ENCODE data around the gene ZDHHC1.

Gene ZDHHC1

GRCh38 chr16:67415872-67416793, at the start of gene ZDHHC1:
Gene ZDHHC1 (minus strand): TSS chr16:67416477. CDS start chr16:67407775, 8,702 bp downstream.
- peak; percentile 82 for DNase-seq (ENCODE audit: low read depth, low spot score)

- no peak for DNase-seq (ENCODE audit: low read depth, low spot score)
These were observed 48.3 kb upstream of the ZDHHC1 start for GRCh38 chr16:67464565-67464964.

GRCh38 chr16:67463691-67464090, 47.4 kb upstream of the ZDHHC1 start:
- no peak for DNase-seq (ENCODE audit: low read depth, low spot score)

- DNase-seq (ENCODE audit: low read depth, low spot score), result no peak
These were observed 46.8 kb upstream of the ZDHHC1 start for GRCh38 chr16:67463059-67463458.

GRCh38 chr16:67462279-67462655, 46.0 kb upstream of the ZDHHC1 start:
- DNase-seq (ENCODE audit: low read depth, low spot score), result no peak

GRCh38 chr16:67461600-67462278, 45.5 kb upstream of the ZDHHC1 start:
- DNase-seq (ENCODE audit: low read depth, low spot score), result no peak

- no peak for DNase-seq (ENCODE audit: low read depth, low spot score)
These were observed 44.7 kb upstream of the ZDHHC1 start for GRCh38 chr16:67460961-67461360.

GRCh38 chr16:67460168-67460567, 43.9 kb upstream of the ZDHHC1 start:
- no peak for DNase-seq (ENCODE audit: low read depth, low spot score)

- no peak for DNase-seq (ENCODE audit: low read depth, low spot score)
These were observed 43.5 kb upstream of the ZDHHC1 start for GRCh38 chr16:67459861-67460150.

GRCh38 chr16:67459066-67459860, 43.0 kb upstream of the ZDHHC1 start:
- DNase-seq (ENCODE audit: low read depth, low spot score), result peak; percentile 29

GRCh38 chr16:67458121-67458641, 41.9 kb upstream of the ZDHHC1 start:
- no peak for DNase-seq (ENCODE audit: low read depth, low spot score)

- DNase-seq (ENCODE audit: low read depth, low spot score), result no peak
These were observed 41.3 kb upstream of the ZDHHC1 start for GRCh38 chr16:67457611-67458010.

- no peak for DNase-seq (ENCODE audit: low read depth, low spot score)
These were observed 40.3 kb upstream of the ZDHHC1 start for GRCh38 chr16:67456391-67457081.

- no peak for DNase-seq (ENCODE audit: low read depth, low spot score)
These were observed 38.6 kb upstream of the ZDHHC1 start for GRCh38 chr16:67454852-67455251.

GRCh38 chr16:67454104-67454503, 37.8 kb upstream of the ZDHHC1 start:
- peak; percentile 55 for DNase-seq (ENCODE audit: low read depth, low spot score)

- no peak for DNase-seq (ENCODE audit: low read depth, low spot score)
These were observed 35.6 kb upstream of the ZDHHC1 start for GRCh38 chr16:67451704-67452435.

- DNase-seq (ENCODE audit: low read depth, low spot score), result no peak
These were observed 34.9 kb upstream of the ZDHHC1 start for GRCh38 chr16:67451061-67451703.

- DNase-seq (ENCODE audit: low read depth, low spot score), result no peak
These were observed 33.5 kb upstream of the ZDHHC1 start for GRCh38 chr16:67449739-67450138.

- no peak for DNase-seq (ENCODE audit: low read depth, low spot score)
These were observed 33.1 kb upstream of the ZDHHC1 start for GRCh38 chr16:67449336-67449735.

GRCh38 chr16:67448580-67448979, 32.3 kb upstream of the ZDHHC1 start:
- DNase-seq (ENCODE audit: low read depth, low spot score), result no peak
